H1 (cell line): ENCODE data around the gene ADRB2. TPM values are rescaled to one million over a fixed set of nuclear protein-coding genes. Genes with fewer than 3 reads are reported as not detected.

Experiments
- CHD7 ChIP-seq: fragments of 300-600 bp; sonication (generic); IDR thresholded peaks from 2 replicates; pipeline ENCODE4 v1.7.1; 2012; ENCODE audit warnings: low read length, moderate library complexity, mild to moderate bottlenecking, inconsistent platforms; ENCODE audit not compliant: insufficient replicate concordance
- KDM5A ChIP-seq: fragments of 200-600 bp; IDR thresholded peaks from 2 replicates; pipeline ENCODE4 v1.7.1; 2012; ENCODE audit warnings: mild to moderate bottlenecking, low read length, inconsistent platforms, mixed read lengths
- POLR2AphosphoS5 ChIP-seq: IDR thresholded peaks from 2 replicates; pipeline ENCODE4 v1.6.1; 2011; ENCODE audit warnings: low read depth, low read length
- polyA plus RNA-seq, 7 experiments: library from polyadenylated mRNA; depleted of rRNA in 3 of 7; stranded (reverse) in 5 of 7; unstranded in 2 of 7; fragments of >200 nt in 5 of 7; fragments of 200-250 nt in 2 of 7; gene quantifications; 1 replicate in 5 of 7; 2 replicates in 1 of 7; 4 replicates in 1 of 7; pipeline versions ENCODE4 v1.2.1 to v1.2.3, GENCODE V29; 2011 to 2013; ENCODE audit warnings: missing spikeins in 2 of 7, mixed read lengths in 2 of 7
- total RNA-seq: library from RNA; stranded (reverse); fragmentation: NEBNext Ultra II Directional; extraction: Animal tissue kit (Norgen Biotek cat#: 25700); gene quantifications from 2 replicates; pipeline ENCODE4 v1.2.1, GENCODE V29; 2021

ADRB2 gene
- total and polyA plus RNA-seq, 2 of the 8 experiments (the other 6 are each of a cell fraction or from before 2014, with no cell fraction given) = 0.65 to 0.77 TPM

- TF ChIP-seq CHD7 (no peak), POLR2AphosphoS5 (no peak), KDM5A (no peak)
These were observed 34.2 kb downstream of the ADRB2 start (continued) for GRCh38 chr5:148860599-148860998.
